HEK293 (cell line): ENCODE measurements around the gene SIL1.

Experiments
- BCL6B ChIP-seq: fragments of 450-650 bp; formaldehyde crosslinking; IDR thresholded peaks from 2 replicates; pipeline ENCODE4 v1.5.1; 2017; ENCODE audit warnings: missing biosample characterization, missing genetic modification characterization
- FEZF1 ChIP-seq: fragments of 450-650 bp; formaldehyde crosslinking; IDR thresholded peaks from 2 replicates; pipeline ENCODE4 v1.5.1; 2016; ENCODE audit warnings: missing biosample characterization, missing genetic modification characterization
- GLI2 ChIP-seq: fragments of 450-650 bp; formaldehyde crosslinking; IDR thresholded peaks from 2 replicates; pipeline ENCODE4; 2017; ENCODE audit warnings: missing biosample characterization, missing genetic modification characterization, low read depth, borderline replicate concordance
- GLIS2 ChIP-seq: fragments of 450-650 bp; formaldehyde crosslinking; IDR thresholded peaks from 2 replicates; pipeline ENCODE4 v1.5.1; 2016; ENCODE audit warnings: missing biosample characterization, missing genetic modification characterization
- KLF16 ChIP-seq: fragments of 450-650 bp; formaldehyde crosslinking; IDR thresholded peaks from 2 replicates; pipeline ENCODE4 v1.5.1; 2017; ENCODE audit warnings: missing biosample characterization, missing genetic modification characterization
- PRDM1 ChIP-seq: fragments of 450-650 bp; formaldehyde crosslinking; IDR thresholded peaks from 2 replicates; pipeline ENCODE4; 2016; ENCODE audit warnings: missing biosample characterization, missing genetic modification characterization
- SALL2 ChIP-seq: fragments of 450-650 bp; formaldehyde crosslinking; IDR thresholded peaks from 2 replicates; pipeline ENCODE4 v1.5.0; 2017; ENCODE audit warnings: missing biosample characterization, mild to moderate bottlenecking, missing genetic modification characterization, borderline replicate concordance
- SCRT2 ChIP-seq: fragments of 450-650 bp; formaldehyde crosslinking; IDR thresholded peaks from 2 replicates; pipeline ENCODE4 v1.5.1; 2016; ENCODE audit warnings: missing biosample characterization, missing genetic modification characterization
- ZBTB48 ChIP-seq: fragments of 450-650 bp; formaldehyde crosslinking; IDR thresholded peaks from 2 replicates; pipeline ENCODE4 v1.5.1; 2016; ENCODE audit warnings: missing biosample characterization, missing genetic modification characterization
- ZEB2 ChIP-seq: fragments of 450-650 bp; formaldehyde crosslinking; IDR thresholded peaks from 2 replicates; pipeline ENCODE4 v1.5.1; 2016; ENCODE audit warnings: missing biosample characterization, missing genetic modification characterization
- ZFHX2 ChIP-seq: fragments of 450-650 bp; formaldehyde crosslinking; conservative IDR thresholded peaks from 2 replicates; pipeline ENCODE4 v1.5.1; 2016; ENCODE audit warnings: missing biosample characterization, missing genetic modification characterization
- ZNF148 ChIP-seq: fragments of 450-650 bp; formaldehyde crosslinking; IDR thresholded peaks from 2 replicates; pipeline ENCODE4 v1.5.0; 2017; ENCODE audit warnings: missing biosample characterization, missing genetic modification characterization, borderline replicate concordance
- ZNF2 ChIP-seq: fragments of 450-650 bp; formaldehyde crosslinking; IDR thresholded peaks from 2 replicates; pipeline ENCODE4 v1.5.1; 2016; ENCODE audit warnings: missing biosample characterization, missing genetic modification characterization
- ZNF214 ChIP-seq: fragments of 450-650 bp; formaldehyde crosslinking; IDR thresholded peaks from 2 replicates; pipeline ENCODE4 v1.5.1; 2017; ENCODE audit warnings: missing biosample characterization, mild to moderate bottlenecking, missing genetic modification characterization, borderline replicate concordance
- ZNF26 ChIP-seq: fragments of 450-650 bp; formaldehyde crosslinking; IDR thresholded peaks from 2 replicates; pipeline ENCODE4 v1.5.1; 2016; ENCODE audit warnings: missing biosample characterization, missing genetic modification characterization
- ZNF350 ChIP-seq: fragments of 450-650 bp; formaldehyde crosslinking; IDR thresholded peaks from 2 replicates; pipeline ENCODE4 v1.5.0; 2017; ENCODE audit warnings: missing biosample characterization, mild to moderate bottlenecking, missing genetic modification characterization
- ZNF394 ChIP-seq: fragments of 450-650 bp; formaldehyde crosslinking; IDR thresholded peaks from 2 replicates; pipeline ENCODE4 v1.5.1; 2016; ENCODE audit warnings: missing biosample characterization, missing genetic modification characterization, mild to moderate bottlenecking, moderate library complexity, borderline replicate concordance
- ZNF488 ChIP-seq: fragments of 450-650 bp; formaldehyde crosslinking; IDR thresholded peaks from 2 replicates; pipeline ENCODE4 v1.5.1; 2016; ENCODE audit warnings: missing biosample characterization, missing genetic modification characterization
- ZNF530 ChIP-seq: fragments of 450-650 bp; formaldehyde crosslinking; IDR thresholded peaks from 2 replicates; pipeline ENCODE4 v1.5.1; 2016; ENCODE audit warnings: low read depth, missing biosample characterization, missing genetic modification characterization
- ZNF544 ChIP-seq: fragments of 450-650 bp; formaldehyde crosslinking; IDR thresholded peaks from 2 replicates; pipeline ENCODE4 v1.5.0; 2017; ENCODE audit warnings: missing biosample characterization, missing genetic modification characterization
- ZNF558 ChIP-seq: fragments of 450-650 bp; formaldehyde crosslinking; IDR thresholded peaks from 2 replicates; pipeline ENCODE4 v1.5.1; 2016; ENCODE audit warnings: missing biosample characterization, missing genetic modification characterization
- ZNF560 ChIP-seq: fragments of 450-650 bp; formaldehyde crosslinking; IDR thresholded peaks from 2 replicates; pipeline ENCODE4 v1.5.1; 2017; ENCODE audit warnings: missing biosample characterization, missing genetic modification characterization, borderline replicate concordance
- ZNF707 ChIP-seq: fragments of 450-650 bp; formaldehyde crosslinking; IDR thresholded peaks from 2 replicates; pipeline ENCODE4 v1.5.1; 2016; ENCODE audit warnings: missing biosample characterization, missing genetic modification characterization
- ZNF76 ChIP-seq: fragments of 450-650 bp; formaldehyde crosslinking; IDR thresholded peaks from 2 replicates; pipeline ENCODE4; 2016; ENCODE audit warnings: low read depth, missing biosample characterization, missing genetic modification characterization, borderline replicate concordance
- ZNF776 ChIP-seq: fragments of 450-650 bp; formaldehyde crosslinking; IDR thresholded peaks from 2 replicates; pipeline ENCODE4 v1.5.0; 2017; ENCODE audit warnings: missing biosample characterization, missing genetic modification characterization, borderline replicate concordance
- ZNF777 ChIP-seq: fragments of 450-650 bp; formaldehyde crosslinking; IDR thresholded peaks from 2 replicates; pipeline ENCODE4 v1.5.1; 2017; ENCODE audit warnings: missing biosample characterization, missing genetic modification characterization, borderline replicate concordance
- ZSCAN23 ChIP-seq: fragments of 450-650 bp; formaldehyde crosslinking; IDR thresholded peaks from 2 replicates; pipeline ENCODE4 v1.5.1; 2016; ENCODE audit warnings: missing biosample characterization, missing genetic modification characterization
- TF ChIP-seq, protein P1 (sequence below): fragments of 450-650 bp; formaldehyde crosslinking; IDR thresholded peaks from 2 replicates; pipeline ENCODE4 v1.5.1; 2016; ENCODE audit warnings: missing biosample characterization, missing genetic modification characterization
- TF ChIP-seq, protein P2 (sequence below): fragments of 450-650 bp; formaldehyde crosslinking; IDR thresholded peaks from 2 replicates; pipeline ENCODE4 v1.5.1; 2016; ENCODE audit warnings: missing biosample characterization, missing genetic modification characterization

Gene SIL1

GRCh38 chr5:139181835-139182452, 16.2 kb downstream of the SIL1 start (continued):
- TF ChIP-seq KLF16 (tag by site-specific recombination) (no peak), SCRT2 (no peak), ZSCAN23 (tag by site-specific recombination) (no peak), ZEB2 (tag by site-specific recombination) (peak; percentile 44; the same call in 1 of the 2 replicates), ZFHX2 (tag by site-specific recombination) (no peak), ZNF560 (tag by site-specific recombination) (no peak), ZNF26 (no peak), ZNF214 (tag by site-specific recombination) (no peak), GLIS2 (tag by site-specific recombination) (no peak), ZBTB48 (tag by site-specific recombination) (peak; percentile 39; the same call in 1 of the 2 replicates), ZNF148 (no peak), ZNF350 (tag by site-specific recombination) (no peak), ZNF2 (no peak), SALL2 (tag by site-specific recombination) (no peak), ZNF558 (tag by site-specific recombination) (peak; percentile 40; the same call in 1 of the 2 replicates), ZNF488 (tag by site-specific recombination) (no peak), GLI2 (tag by site-specific recombination) (no peak), ZNF707 (tag by site-specific recombination) (no peak), ZNF776 (tag by site-specific recombination) (no peak), ZNF394 (no peak), PRDM1 (tag by site-specific recombination) (no peak), BCL6B (no peak), ZNF530 (tag by site-specific recombination) (no peak), ZNF544 (no peak), FEZF1 (tag by site-specific recombination) (peak; percentile 64), ZNF76 (tag by site-specific recombination) (no peak), ZNF777 (no peak)
- TF ChIP-seq, protein P1, sequence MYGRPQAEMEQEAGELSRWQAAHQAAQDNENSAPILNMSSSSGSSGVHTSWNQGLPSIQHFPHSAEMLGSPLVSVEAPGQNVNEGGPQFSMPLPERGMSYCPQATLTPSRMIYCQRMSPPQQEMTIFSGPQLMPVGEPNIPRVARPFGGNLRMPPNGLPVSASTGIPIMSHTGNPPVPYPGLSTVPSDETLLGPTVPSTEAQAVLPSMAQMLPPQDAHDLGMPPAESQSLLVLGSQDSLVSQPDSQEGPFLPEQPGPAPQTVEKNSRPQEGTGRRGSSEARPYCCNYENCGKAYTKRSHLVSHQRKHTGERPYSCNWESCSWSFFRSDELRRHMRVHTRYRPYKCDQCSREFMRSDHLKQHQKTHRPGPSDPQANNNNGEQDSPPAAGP: no peak
- TF ChIP-seq, protein P2, sequence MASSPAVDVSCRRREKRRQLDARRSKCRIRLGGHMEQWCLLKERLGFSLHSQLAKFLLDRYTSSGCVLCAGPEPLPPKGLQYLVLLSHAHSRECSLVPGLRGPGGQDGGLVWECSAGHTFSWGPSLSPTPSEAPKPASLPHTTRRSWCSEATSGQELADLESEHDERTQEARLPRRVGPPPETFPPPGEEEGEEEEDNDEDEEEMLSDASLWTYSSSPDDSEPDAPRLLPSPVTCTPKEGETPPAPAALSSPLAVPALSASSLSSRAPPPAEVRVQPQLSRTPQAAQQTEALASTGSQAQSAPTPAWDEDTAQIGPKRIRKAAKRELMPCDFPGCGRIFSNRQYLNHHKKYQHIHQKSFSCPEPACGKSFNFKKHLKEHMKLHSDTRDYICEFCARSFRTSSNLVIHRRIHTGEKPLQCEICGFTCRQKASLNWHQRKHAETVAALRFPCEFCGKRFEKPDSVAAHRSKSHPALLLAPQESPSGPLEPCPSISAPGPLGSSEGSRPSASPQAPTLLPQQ (tag by site-specific recombination): 0 out of 2 replicates have a peak, but pooled peaks have one; percentile 24
